Astrocyte (in vitro differentiated cells and primary cell): ENCODE measurements around the gene PTPRC.

Experiments used
- CTCF ChIP-seq: IDR thresholded peaks from 2 replicates; pipeline ENCODE4 v1.5.1; 2011; ENCODE audit warnings: low read depth, mild to moderate bottlenecking, inconsistent platforms, low read length, moderate library complexity; ENCODE audit not compliant: insufficient read depth
- EZH2 ChIP-seq: IDR thresholded peaks from 2 replicates; pipeline ENCODE4 v1.6.1; 2012; ENCODE audit warnings: mild to moderate bottlenecking, low read length, inconsistent platforms; ENCODE audit not compliant: insufficient read depth

- TF ChIP-seq CTCF (no peak), EZH2 (no peak)
These were observed 90.5 kb downstream of the PTPRC start for GRCh38 chr1:198729195-198729863.
